Peyer's patch (tissue), 4 donors: ENCODE data around the gene NTPCR. TPM values are rescaled to one million over a fixed set of nuclear protein-coding genes. Genes with fewer than 3 reads are reported as not detected.

Experiments
- DNase-seq, 3 donors: peaks; one replicate each; pipeline ENCODE4 v3.0.0-alpha.2; 2017 to 2019
- H3K27ac ChIP-seq, 4 donors: fragments of 200-600 bp; sonication (generic); one replicate each; pipeline ENCODE4 v1.5.1; 2016 to 2019
- H3K27me3 ChIP-seq, 2 donors: fragments of 200-600 bp; sonication (generic); one replicate each; pipeline ENCODE4 v1.5.1; 2019
- H3K36me3 ChIP-seq, 3 donors: fragments of 200-600 bp; sonication (generic); one replicate each; pipeline ENCODE4 v1.5.1; 2016 to 2019
- H3K4me1 ChIP-seq, 4 donors: fragments of 200-600 bp; sonication (generic); one replicate each; pipeline ENCODE4 v1.5.1; 2016 to 2019
- H3K4me3 ChIP-seq, 4 donors: fragments of 200-600 bp; sonication (generic); 1 replicate in 3 of 4; 2 replicates in 1 of 4; pipeline ENCODE4 v1.5.1; 2016 to 2019; ENCODE audit warnings: mild to moderate bottlenecking in 1 of 4
- H3K9me3 ChIP-seq, 4 donors: fragments of 200-600 bp; sonication (generic); one replicate each; pipeline ENCODE4 v1.5.1; 2016 to 2019; ENCODE audit warnings: mild to moderate bottlenecking in 1 of 4
- POLR2A ChIP-seq, 2 donors: fragments of 450-650 bp; IDR thresholded peaks; one replicate each; pipeline ENCODE4 v1.5.1; 2017; ENCODE audit warnings: antibody characterized with exemption in 2 of 2, mild to moderate bottlenecking in 2 of 2, moderate library complexity in 2 of 2
- total RNA-seq, 4 donors: library from RNA; depleted of rRNA; stranded (reverse); fragments of >200 nt; gene quantifications; one replicate each; pipeline ENCODE4 v1.1.0, GENCODE V29; 2016
- TF ChIP-seq, protein P1 (sequence below), 6 experiments: fragments of 450-650 bp in 4 of 6; fragments of 200-600 bp in 2 of 6; sonication (generic) in 1 of 6; IDR thresholded peaks; one replicate each; pipeline ENCODE4 v1.5.1; 2017 to 2019; ENCODE audit warnings: antibody characterized with exemption in 6 of 6, mild to moderate bottlenecking in 3 of 6, moderate library complexity in 1 of 6

The NTPCR gene
- total RNA-seq, 4 donors from 2014 or later: 25.7 to 43.0 (median 29.6) TPM

DNA sequence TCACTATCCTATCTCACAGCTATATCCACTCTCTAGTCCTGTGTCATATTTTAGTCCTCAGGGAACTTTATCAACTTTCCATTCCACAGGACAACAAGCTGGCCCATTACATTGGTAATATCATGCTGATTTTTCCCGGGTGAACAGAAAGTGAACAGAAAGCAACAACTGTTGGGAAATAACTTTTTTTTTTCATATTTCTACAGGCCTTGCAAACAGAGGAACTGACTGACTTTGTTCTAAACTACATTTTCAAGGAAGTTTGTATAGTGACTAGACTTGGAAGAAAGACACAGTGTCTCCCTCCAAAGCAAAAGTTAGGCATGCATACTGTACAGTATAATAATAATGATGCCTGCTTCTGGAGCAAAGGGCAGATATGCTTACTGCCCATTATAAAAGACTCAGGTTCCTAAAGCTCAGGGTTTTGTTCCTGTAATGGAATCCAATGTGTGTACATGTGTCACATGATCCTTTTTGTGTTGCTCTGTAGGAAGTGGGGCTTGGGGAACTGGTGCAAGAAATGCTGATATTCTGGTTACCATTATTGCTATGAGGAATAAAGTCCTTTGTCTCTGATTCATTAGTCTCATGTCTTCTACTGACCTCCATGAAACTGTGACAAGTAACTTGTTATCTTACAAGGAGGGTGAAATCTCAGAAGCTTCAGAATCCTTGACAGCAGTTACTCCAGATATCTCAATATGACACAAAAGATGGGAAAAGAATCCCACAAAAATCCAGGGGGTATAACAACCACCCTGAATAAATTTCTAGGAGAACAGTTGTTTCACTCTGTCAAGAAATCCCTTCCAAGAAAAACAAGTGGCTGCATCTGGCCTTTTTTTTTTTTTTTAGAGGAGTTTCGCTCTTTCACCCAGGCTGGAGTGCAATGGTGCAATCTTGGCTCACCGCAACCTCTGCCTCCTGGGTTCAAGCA lies 17.7 kb upstream of the NTPCR start:
- no peaks in the 10 kb centered on the region for H3K4me1 ChIP-seq
- no peak overlapping the region for H3K4me3 ChIP-seq
- H3K36me3 ChIP-seq: no peaks in the 10 kb centered on the region
- H3K27me3 ChIP-seq: no peaks in the 10 kb centered on the region
- TF ChIP-seq POLR2A (IDR thresholded peaks at IDR 0.05): no peak
- TF ChIP-seq, protein P1, sequence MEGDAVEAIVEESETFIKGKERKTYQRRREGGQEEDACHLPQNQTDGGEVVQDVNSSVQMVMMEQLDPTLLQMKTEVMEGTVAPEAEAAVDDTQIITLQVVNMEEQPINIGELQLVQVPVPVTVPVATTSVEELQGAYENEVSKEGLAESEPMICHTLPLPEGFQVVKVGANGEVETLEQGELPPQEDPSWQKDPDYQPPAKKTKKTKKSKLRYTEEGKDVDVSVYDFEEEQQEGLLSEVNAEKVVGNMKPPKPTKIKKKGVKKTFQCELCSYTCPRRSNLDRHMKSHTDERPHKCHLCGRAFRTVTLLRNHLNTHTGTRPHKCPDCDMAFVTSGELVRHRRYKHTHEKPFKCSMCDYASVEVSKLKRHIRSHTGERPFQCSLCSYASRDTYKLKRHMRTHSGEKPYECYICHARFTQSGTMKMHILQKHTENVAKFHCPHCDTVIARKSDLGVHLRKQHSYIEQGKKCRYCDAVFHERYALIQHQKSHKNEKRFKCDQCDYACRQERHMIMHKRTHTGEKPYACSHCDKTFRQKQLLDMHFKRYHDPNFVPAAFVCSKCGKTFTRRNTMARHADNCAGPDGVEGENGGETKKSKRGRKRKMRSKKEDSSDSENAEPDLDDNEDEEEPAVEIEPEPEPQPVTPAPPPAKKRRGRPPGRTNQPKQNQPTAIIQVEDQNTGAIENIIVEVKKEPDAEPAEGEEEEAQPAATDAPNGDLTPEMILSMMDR (IDR thresholded peaks at IDR 0.05): no peak
- H3K9me3 ChIP-seq: no peaks in the 10 kb centered on the region
- no peak for DNase-seq
- no peak overlapping the region for H3K27ac ChIP-seq

DNA sequence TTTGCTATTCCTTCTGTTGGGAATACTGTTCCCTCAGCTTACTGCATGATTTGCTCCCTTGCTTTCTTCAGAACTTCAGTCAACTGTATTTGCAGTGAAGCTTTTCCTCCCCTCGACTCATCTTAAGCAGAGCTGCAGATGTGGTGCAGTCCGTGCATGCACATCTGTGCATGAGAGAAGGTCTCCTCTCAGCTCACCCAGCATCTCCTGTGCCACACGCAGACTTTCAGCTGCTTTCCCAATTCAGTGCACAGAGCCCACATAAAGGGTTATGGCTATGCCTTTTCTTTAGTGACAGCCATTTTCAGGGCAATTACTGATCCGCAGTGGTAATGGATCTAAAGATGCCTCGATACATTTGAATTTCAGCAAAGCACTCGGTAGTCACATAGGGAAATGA lies 13.5 kb upstream of the NTPCR start:
- TF ChIP-seq, protein P1 (IDR thresholded peaks at IDR 0.05): no peak
- no peaks in the 10 kb centered on the region for H3K9me3 ChIP-seq
- DNase-seq: no peak
- no peaks in the 10 kb centered on the region for H3K27me3 ChIP-seq
- no peaks in the 10 kb centered on the region for H3K4me1 ChIP-seq
- H3K36me3 ChIP-seq: no peaks in the 10 kb centered on the region
- no peak overlapping the region for H3K27ac ChIP-seq
- no peak overlapping the region for H3K4me3 ChIP-seq

DNA sequence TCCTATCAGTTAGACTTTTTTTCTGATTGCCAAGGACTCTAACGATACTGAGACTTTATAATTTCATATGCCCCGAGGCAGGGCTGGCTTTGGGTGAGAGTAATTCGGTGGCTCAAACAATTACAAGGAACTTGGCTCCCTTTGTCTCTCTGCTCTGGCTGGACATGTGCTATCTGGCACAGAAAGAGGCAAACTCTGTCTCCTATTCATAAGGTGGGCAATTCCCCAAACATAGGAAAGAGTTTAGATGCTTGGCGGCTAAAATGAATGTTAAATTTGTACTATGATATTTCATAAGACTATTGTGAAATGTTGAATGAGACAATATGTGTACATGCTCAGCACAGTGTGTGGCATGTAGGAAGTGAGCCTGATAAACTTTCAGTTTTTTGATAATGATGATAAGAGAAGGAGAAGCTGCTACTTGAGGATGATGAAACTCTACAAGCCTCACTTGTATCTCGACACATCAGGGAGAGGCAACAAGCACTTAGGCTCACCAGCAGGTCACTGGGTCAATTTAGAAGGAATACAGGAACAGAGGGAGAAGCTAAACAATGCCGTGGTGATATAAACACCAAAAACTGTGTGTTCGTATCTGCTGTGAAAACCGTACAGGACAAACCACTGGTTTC lies 12.6 kb upstream of the NTPCR start:
- no peaks in the 10 kb centered on the region for H3K9me3 ChIP-seq
- DNase-seq: no peak
- H3K27me3 ChIP-seq: no peaks in the 10 kb centered on the region
- no peak for TF ChIP-seq POLR2A (IDR thresholded peaks at IDR 0.05)
- TF ChIP-seq, protein P1 (IDR thresholded peaks at IDR 0.05): no peak
- no peak overlapping the region for H3K27ac ChIP-seq
- H3K36me3 ChIP-seq: no peaks in the 10 kb centered on the region
- H3K4me3 ChIP-seq: no peak overlapping the region
- no peaks in the 10 kb centered on the region for H3K4me1 ChIP-seq

DNA sequence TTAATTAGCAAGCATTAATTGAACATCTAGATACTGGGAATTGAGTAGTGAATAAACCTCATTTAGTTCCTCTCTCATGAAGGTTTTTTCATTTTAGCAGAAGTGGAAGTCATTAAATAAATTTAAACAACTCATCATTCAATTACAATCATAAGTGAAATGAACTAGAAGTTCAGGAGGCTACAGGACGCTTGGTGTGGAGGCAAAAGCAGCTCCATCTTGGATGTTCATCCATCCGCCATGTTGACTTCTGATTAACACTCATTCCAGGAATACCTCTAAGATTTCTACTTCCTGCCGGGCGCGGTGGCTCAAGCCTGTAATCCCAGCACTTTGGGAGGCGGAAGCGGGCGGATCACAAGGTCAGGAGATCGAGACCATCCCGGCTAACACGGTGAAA lies 11.5 kb upstream of the NTPCR start:
- Histone ChIP-seq H3K27ac (no peak overlapping the region), H3K9me3 (no peaks in the 10 kb centered on the region), H3K4me1 (no peaks in the 10 kb centered on the region), H3K36me3 (no peaks in the 10 kb centered on the region), H3K27me3 (no peaks in the 10 kb centered on the region), H3K4me3 (no peak overlapping the region)
- no peak for DNase-seq
- no peak for TF ChIP-seq POLR2A (IDR thresholded peaks at IDR 0.05)
- TF ChIP-seq, protein P1 (IDR thresholded peaks at IDR 0.05): no peak

DNA sequence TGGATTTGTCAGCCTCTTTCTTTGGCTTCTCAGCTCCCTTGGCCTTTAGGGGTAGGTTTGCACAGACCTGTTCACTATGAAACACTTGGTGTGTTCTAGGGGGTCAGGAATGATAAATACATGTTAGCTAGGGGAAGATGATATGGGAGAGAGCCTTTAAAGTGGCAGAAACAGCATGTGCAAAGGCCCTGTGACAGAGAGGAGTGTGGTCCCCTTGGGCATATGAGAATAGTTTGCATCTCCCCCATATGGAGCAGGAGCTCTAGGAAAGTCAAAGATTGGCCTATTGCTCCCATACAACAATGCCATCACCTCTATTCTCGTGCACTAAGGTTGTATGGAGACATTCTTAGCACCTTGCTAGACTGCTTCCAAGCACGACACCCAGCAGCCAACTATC lies 10.7 kb upstream of the NTPCR start:
- no peaks in the 10 kb centered on the region for H3K4me1 ChIP-seq
- H3K27me3 ChIP-seq: no peaks in the 10 kb centered on the region
- H3K27ac ChIP-seq: no peak overlapping the region
- no peaks in the 10 kb centered on the region for H3K36me3 ChIP-seq
- no peak for TF ChIP-seq POLR2A (IDR thresholded peaks at IDR 0.05)
- TF ChIP-seq, protein P1 (IDR thresholded peaks at IDR 0.05): no peak
- no peak overlapping the region for H3K4me3 ChIP-seq
- DNase-seq: no peak
- H3K9me3 ChIP-seq: no peaks in the 10 kb centered on the region
